PFSK-1 (cell line): Measurements from ENCODE around the gene KIAA1549.

ENCODE experiments used
- FOXP2 ChIP-seq: optimal IDR thresholded peaks from 2 replicates; pipeline ENCODE3; 2011; ENCODE audit warnings: borderline replicate concordance, control low read depth, inconsistent platforms; ENCODE audit not compliant: insufficient read depth; ENCODE audit errors: extremely low read length, extremely low read depth
- POLR2AphosphoS5 ChIP-seq: IDR thresholded peaks from 2 replicates; pipeline ENCODE4 v1.6.1; 2012; ENCODE audit warnings: low read depth, mild to moderate bottlenecking, control low read depth, low read length, moderate library complexity
- SIN3A ChIP-seq: IDR thresholded peaks from 2 replicates; pipeline ENCODE4 v1.6.1; 2012; ENCODE audit warnings: mild to moderate bottlenecking, low read length, moderate library complexity, borderline replicate concordance; ENCODE audit not compliant: insufficient read depth
- TAF1 ChIP-seq: IDR thresholded peaks from 2 replicates; pipeline ENCODE4 v1.6.1; 2012; ENCODE audit warnings: low read length, control low read depth, borderline replicate concordance; ENCODE audit not compliant: insufficient read depth
- TF ChIP-seq, protein P1 (sequence below), 2 experiments: IDR thresholded peaks; 2 replicates each; pipeline versions ENCODE4 v1.6.1 to v1.8.0; 2011 to 2012; ENCODE audit warnings: low read depth in 2 of 2, low read length in 2 of 2, control low read depth in 1 of 2, inconsistent platforms in 1 of 2, mild to moderate bottlenecking in 1 of 2, moderate library complexity in 1 of 2; ENCODE audit not compliant: insufficient read depth in 1 of 2

KIAA1549 gene

DNA sequence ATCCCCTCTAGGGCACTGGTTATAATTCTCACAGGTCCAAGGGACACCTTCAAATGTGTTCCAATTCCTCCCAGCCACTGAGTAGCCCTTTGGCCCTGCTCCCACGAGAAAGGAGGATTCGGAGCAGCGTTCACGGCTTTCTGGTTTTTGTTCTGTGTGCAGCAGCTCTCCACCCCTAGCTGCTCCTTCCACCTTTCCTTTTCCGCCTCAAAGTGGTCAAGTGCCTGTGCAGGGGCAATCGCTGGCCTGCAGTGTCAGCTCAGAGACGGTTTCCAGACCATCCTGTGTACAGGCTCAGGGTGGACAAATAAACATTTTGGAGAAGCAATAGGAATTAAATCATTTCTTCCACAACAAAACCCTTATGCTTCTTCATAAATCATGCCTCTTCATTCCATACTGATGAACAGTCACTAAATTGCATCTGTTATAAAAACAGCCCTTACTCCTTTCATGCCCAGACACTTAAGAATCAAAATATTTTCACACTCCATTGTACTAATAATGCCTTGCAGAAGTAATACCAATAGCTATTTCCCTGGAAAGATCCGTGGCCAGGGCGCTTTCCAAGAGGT is 1.1 kb downstream of the KIAA1549 start:
- TF ChIP-seq SIN3A = no peak
- TF ChIP-seq, protein P1, sequence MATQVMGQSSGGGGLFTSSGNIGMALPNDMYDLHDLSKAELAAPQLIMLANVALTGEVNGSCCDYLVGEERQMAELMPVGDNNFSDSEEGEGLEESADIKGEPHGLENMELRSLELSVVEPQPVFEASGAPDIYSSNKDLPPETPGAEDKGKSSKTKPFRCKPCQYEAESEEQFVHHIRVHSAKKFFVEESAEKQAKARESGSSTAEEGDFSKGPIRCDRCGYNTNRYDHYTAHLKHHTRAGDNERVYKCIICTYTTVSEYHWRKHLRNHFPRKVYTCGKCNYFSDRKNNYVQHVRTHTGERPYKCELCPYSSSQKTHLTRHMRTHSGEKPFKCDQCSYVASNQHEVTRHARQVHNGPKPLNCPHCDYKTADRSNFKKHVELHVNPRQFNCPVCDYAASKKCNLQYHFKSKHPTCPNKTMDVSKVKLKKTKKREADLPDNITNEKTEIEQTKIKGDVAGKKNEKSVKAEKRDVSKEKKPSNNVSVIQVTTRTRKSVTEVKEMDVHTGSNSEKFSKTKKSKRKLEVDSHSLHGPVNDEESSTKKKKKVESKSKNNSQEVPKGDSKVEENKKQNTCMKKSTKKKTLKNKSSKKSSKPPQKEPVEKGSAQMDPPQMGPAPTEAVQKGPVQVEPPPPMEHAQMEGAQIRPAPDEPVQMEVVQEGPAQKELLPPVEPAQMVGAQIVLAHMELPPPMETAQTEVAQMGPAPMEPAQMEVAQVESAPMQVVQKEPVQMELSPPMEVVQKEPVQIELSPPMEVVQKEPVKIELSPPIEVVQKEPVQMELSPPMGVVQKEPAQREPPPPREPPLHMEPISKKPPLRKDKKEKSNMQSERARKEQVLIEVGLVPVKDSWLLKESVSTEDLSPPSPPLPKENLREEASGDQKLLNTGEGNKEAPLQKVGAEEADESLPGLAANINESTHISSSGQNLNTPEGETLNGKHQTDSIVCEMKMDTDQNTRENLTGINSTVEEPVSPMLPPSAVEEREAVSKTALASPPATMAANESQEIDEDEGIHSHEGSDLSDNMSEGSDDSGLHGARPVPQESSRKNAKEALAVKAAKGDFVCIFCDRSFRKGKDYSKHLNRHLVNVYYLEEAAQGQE (IDR thresholded peaks at IDR 0.05; ENCODE audit: insufficient read depth in 1 of 2, low read depth in 2 of 2, low read length in 2 of 2) = no peak
- TF ChIP-seq TAF1 = no peak
- TF ChIP-seq POLR2AphosphoS5 = no peak
- TF ChIP-seq FOXP2 = no peak

DNA sequence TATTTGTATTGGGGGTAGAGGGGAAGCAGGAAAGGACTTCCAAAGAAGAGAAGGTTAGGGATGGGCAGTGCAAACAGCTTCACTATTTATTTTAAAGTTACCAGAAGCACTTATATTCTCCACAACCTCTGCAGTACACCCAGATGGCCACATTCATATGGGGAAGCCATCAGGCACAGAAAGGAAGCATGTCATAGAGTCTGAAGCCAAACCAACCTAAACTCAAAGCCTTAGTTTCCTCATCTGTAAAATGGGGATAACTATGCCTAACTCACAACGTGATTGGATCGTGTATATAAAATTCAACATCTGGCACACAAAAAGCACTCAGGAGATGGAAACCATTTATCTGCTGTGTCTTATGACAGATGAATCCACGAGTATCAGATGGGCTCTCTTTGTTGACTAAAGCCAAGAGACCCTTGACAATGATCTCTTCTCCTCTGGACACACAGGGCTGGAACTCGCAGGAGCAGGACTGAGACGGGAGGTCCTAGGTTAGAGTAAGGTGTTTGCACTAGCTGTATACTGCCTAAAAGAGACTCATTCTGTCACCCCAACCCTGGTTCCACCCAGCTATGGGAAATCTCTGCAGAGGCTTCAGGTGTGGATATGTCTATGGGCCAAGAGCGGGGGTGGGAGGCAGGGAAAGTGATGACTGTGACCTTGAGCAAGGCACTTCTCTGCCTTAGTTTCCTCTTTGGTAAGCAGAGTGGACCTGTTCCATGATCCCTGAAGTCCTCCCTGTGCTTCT is 1.8 kb downstream of the KIAA1549 start:
- TF ChIP-seq, protein P1 (IDR thresholded peaks at IDR 0.05; ENCODE audit: insufficient read depth in 1 of 2, low read depth in 2 of 2, low read length in 2 of 2) = no peak

DNA sequence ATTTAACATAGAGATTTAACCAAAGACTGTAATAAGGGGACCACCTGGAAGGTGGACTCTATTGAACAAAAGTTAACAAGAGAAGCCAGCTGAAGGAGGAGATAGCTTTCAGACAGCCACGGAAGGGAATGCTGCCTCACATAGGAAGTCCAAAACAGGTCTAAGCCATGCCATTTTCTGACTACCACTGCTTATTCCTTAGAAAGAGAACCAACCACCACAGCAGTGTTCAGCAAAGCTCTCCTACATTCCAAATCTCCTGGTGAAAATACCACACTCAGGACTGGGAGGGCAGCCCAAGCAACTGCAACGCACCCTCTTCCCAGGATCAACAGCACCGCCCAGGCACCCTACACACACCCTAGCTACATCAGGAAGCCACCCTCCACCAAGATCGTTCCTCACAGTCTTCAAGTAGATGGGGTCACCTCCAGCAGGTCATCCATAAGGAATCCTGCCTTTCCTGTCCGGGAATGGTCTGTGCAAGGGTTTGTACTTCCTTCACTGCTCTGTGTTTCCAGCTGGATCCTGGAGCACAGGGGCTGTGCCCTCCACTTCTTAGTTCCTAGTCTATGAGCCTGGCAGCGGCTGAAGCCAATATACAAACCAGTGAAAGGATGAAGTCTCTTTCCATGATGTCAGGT is 2.5 kb downstream of the KIAA1549 start:
- TF ChIP-seq, protein P1 (IDR thresholded peaks at IDR 0.05; ENCODE audit: insufficient read depth in 1 of 2, low read depth in 2 of 2, low read length in 2 of 2) = no peak

GRCh38 chr7:138975343-138976104 is 5.7 kb downstream of the KIAA1549 start:
- TF ChIP-seq TAF1 = no peak
- TF ChIP-seq POLR2AphosphoS5 = no peak
- TF ChIP-seq FOXP2 = no peak
- TF ChIP-seq, protein P1 (IDR thresholded peaks at IDR 0.05; ENCODE audit: insufficient read depth in 1 of 2, low read depth in 2 of 2, low read length in 2 of 2) = no peak
- TF ChIP-seq SIN3A = no peak
